Measurements from ENCODE around the gene DNPH1. TPM values are rescaled to one million over a fixed set of nuclear protein-coding genes. Genes with fewer than 3 reads are reported as not detected.

The DNPH1 gene
- total RNA-seq, 1 experiment from 2014 or later = 47.0 TPM

DNA sequence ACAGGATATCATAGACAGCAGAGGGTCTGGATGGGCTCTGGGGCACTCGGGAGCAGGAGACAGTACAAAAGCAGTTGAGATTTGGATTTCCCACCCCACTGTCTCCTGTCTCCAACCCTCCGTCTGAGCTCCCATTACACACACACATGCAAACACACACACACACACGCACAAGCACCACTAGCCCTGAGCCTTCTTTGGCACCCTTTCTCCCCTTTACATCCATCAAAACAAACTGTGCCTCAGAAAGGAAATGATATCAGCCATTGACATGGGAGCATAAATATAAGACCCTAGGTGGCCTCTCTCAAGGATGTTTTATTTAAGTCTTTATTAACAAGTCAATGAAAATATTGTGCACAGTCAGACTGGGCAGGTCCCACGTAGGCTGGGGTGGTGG, 31.5 kb upstream of the DNPH1 start:
- H3K27ac ChIP-seq (ENCODE audit: insufficient read length, low read depth, low read length) = no peak overlapping the region
- TF ChIP-seq, protein P1, sequence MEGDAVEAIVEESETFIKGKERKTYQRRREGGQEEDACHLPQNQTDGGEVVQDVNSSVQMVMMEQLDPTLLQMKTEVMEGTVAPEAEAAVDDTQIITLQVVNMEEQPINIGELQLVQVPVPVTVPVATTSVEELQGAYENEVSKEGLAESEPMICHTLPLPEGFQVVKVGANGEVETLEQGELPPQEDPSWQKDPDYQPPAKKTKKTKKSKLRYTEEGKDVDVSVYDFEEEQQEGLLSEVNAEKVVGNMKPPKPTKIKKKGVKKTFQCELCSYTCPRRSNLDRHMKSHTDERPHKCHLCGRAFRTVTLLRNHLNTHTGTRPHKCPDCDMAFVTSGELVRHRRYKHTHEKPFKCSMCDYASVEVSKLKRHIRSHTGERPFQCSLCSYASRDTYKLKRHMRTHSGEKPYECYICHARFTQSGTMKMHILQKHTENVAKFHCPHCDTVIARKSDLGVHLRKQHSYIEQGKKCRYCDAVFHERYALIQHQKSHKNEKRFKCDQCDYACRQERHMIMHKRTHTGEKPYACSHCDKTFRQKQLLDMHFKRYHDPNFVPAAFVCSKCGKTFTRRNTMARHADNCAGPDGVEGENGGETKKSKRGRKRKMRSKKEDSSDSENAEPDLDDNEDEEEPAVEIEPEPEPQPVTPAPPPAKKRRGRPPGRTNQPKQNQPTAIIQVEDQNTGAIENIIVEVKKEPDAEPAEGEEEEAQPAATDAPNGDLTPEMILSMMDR (conservative IDR thresholded peaks at IDR 0.05) = no peak
- Mint-ChIP-seq H3K9me3 (no peaks in the 10 kb centered on the region; a peak in 1 of 5 replicates), H3K4me3 (no peak overlapping the region), H3K27ac (no peak overlapping the region; a peak in 2 of 7 replicates), H3K4me1 (peaks cover 10 to 16% of the 10 kb centered on the region in 2 experiments), H3K36me3 (ENCODE audit: insufficient read depth in 1 of 3, low read depth in 3 of 3) (no peaks in the 10 kb centered on the region; a peak in 1 of 7 replicates), H3K27me3 (ENCODE audit: low read depth) (peaks cover under 1% of the 10 kb centered on the region; the same call in 1 of the 2 replicates)
- no peak overlapping the region for H2BK120ac ChIP-seq (ENCODE audit: low read depth, low read length, poor library complexity, severe bottlenecking)
- H2AFZ ChIP-seq (ENCODE audit: low read length) = no peak overlapping the region
- H3K27me3 ChIP-seq (ENCODE audit: insufficient read depth, low read length) = no peaks in the 10 kb centered on the region
- no peak overlapping the region for H2BK12ac ChIP-seq (ENCODE audit: insufficient read length, low read depth, low read length)
- H3K79me1 ChIP-seq (ENCODE audit: insufficient read depth, low read depth, low read length, poor library complexity, severe bottlenecking) = no peaks in the 10 kb centered on the region
- no peak overlapping the region for H3K9ac ChIP-seq (ENCODE audit: extremely low read depth, insufficient read length, low read length)
- H3K79me2 ChIP-seq (ENCODE audit: insufficient read depth, low read length) = no peaks in the 10 kb centered on the region
- H3K9me3 ChIP-seq (ENCODE audit: control insufficient read depth, low read depth, low read length) = no peaks in the 10 kb centered on the region
- H2BK5ac ChIP-seq (ENCODE audit: insufficient read length, low read length) = no peak overlapping the region
- H3K14ac ChIP-seq (ENCODE audit: insufficient read depth, low read length) = no peak overlapping the region
- H3K56ac ChIP-seq (ENCODE audit: insufficient read length, low read depth, low read length) = no peak overlapping the region
- no peak overlapping the region for H4K5ac ChIP-seq (ENCODE audit: insufficient read length, low read depth, low read length)
- H2BK15ac ChIP-seq (ENCODE audit: low read depth, low read length) = no peak overlapping the region
- no peaks in the 10 kb centered on the region for H3K23me2 ChIP-seq (ENCODE audit: insufficient read length, low read depth, low read length, poor library complexity, severe bottlenecking)
- H3K4me1 ChIP-seq (ENCODE audit: insufficient read depth, low read length) = no peaks in the 10 kb centered on the region
- H2AK5ac ChIP-seq (ENCODE audit: insufficient read length, low read length) = no peak overlapping the region
- no peak overlapping the region for H3K18ac ChIP-seq (ENCODE audit: insufficient read length, low read depth, low read length)
- H3T11ph ChIP-seq (ENCODE audit: low read length) = no peak overlapping the region
- no peak overlapping the region for H4K8ac ChIP-seq (replicated peaks; ENCODE audit: insufficient read length, low read depth, low read length)
- no peak overlapping the region for H3K4ac ChIP-seq (ENCODE audit: low read depth, low read length)
- no CpG with 5 or more reads among the region's 4 CpGs for WGBS (ENCODE audit: extremely low coverage, insufficient read length, low lambda C conversion rate)
- H3K4me2 ChIP-seq (ENCODE audit: insufficient read depth, insufficient read length, low read length) = no peak overlapping the region
- DNase-seq = no peak
- no peak overlapping the region for H4K91ac ChIP-seq (ENCODE audit: insufficient read length, low read depth, low read length)
- no peak overlapping the region for H2BK20ac ChIP-seq (ENCODE audit: low read depth, low read length, poor library complexity, severe bottlenecking)
- no peak overlapping the region for H3K23ac ChIP-seq (ENCODE audit: insufficient read length, low read depth, low read length)
- H4K20me1 ChIP-seq (ENCODE audit: control insufficient read depth, insufficient read depth, insufficient read length) = no peaks in the 10 kb centered on the region
